OCI-M2 (cell line): ENCODE measurements around the gene TSPEAR.

Experiments used
- DNase-seq: peaks from one replicate; lab custom pipeline; 2025; ENCODE audit not compliant: unreplicated experiment; lab: John Stamatoyannopoulos, UW

The TSPEAR gene

DNA sequence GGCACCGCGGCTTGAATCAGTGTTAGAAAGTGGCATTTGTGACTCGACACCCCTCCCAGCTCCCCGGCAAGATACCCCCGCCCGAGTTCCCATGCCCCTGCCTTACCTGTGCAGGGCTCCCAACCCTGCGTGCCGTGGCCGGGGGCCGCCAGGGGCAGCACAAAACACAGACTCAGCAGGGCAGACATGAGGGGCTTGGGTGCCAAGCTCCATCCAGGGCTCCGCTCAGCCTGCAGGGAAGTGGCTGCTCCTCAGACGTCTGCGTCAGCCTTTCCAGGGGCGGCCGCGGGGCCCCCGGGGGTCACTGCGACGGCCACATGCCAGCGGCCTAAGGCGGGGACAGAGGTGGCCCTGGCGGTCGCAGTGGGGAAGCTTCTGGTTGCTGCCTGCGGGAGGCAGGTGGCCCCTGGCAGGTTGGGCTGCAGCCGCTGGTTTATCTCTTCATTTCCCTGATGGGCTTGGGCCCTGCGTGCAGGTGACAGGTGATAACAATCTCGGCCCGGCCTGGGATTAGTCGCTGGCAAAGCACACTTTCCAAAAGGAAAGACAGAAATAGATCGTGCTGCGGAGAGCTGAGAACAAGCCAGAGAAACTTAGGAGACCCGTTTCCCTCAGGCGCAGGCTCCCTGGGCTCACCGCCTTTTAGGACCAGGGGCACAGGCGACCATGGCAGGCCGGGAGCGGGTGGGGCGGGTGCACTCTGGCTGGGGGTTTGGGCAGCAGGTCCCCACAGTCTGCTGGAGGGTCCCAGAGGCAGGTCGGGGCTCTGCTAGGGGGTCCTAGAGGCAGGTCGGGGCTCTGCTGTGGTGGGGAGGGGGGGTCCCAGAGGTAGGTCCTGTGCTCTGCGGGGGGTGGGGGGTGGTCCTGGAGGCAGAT is at the start of gene TSPEAR:
TSPEAR (minus strand) TSS at position 246 of the 876 bp plus-strand sequence; CDS start at position 188, 58 bp downstream.
- DNase-seq = no peak

DNA sequence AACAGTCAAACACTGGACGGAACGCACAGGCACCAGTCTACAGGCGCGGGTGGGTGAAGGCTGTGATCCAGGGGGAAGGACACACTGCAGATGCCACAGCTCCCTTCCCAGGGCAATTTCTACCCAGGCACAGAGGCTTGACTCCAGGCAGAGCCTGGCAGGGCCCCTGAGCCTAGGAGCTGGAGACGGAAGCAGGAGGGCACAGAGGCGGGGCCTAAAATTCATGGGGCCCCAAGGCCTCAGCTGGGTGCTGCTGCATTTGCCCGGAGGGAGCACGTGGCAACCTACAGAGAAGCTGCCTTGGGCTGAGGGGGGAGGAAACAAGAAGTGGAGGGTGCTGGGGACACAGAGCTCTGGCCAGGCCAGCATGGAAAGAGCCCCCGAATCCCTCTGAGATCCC is 49.0 kb upstream of the TSPEAR start:
- no peak for DNase-seq

DNA sequence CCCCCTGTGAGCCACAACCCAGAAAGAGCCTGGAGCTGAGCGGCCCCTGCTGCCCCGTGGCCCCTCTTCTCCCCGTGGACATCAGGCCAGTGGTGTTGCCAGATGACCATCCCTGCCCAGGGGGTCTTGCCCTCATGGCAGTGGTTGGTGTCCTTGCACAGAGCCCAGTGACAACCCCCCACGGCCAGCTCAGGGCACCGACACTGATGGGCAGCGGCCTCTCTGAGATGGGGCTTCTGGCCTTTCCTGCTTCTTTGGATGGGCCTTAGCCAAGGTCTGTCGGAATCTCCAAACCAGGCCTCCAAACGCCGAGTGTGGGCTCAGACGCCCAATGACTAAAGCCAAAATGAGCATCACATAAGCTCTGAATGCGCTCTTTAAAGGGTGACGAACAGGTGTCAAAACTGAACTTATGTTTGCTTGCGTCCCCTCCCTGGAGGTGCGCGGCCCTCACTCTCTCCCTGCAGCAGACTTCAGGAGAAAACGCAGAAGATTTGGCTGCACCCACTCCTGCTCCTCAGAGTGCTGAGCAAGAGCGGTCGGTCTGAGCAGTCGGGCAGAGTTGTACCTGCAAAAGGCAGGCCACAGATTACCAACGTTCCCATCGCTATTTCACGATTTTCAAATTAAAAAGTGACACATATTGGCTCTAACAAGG is 48.4 kb upstream of the TSPEAR start:
- DNase-seq = no peak

DNA sequence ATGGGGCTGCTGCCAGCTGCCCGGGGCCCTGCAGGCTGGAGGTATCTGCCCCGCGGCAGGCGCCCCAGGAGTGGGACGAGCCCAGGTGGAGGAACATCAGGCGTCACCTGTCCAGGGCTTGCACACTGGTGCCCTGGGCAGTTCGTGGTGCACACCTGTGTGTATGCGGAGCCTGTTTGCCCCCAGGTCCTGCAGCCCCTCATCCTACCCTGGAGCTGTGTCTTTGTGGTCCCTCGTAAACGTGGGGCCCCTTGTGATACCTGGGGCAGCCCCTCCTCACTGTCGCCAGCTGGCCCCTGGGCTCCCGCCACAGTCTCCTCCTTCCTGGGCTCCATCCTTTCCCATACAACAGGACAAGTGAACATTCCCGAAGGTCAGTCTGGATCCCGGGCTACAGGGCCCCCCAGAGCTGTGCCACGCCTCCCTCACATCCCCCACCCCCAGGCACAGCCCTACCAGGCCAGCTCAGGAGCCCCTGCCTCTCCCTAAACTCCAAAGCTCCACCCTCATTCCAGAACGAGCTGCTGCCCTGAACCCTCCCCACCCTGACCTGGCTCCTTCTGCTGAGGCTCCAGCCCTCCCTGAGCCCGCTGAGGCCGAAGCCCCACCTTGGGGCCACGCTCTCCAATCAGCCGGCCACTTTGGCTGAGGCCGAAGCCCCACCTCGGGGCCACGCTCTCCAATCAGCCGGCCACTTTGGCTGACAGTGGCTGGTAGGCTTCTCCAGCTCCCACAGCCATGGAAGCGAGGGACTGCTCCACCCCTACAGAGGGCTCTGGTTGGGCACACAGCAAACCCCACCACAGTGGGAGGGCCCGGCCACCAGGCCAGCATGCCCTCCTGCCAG is 47.6 kb upstream of the TSPEAR start:
- no peak for DNase-seq

DNA sequence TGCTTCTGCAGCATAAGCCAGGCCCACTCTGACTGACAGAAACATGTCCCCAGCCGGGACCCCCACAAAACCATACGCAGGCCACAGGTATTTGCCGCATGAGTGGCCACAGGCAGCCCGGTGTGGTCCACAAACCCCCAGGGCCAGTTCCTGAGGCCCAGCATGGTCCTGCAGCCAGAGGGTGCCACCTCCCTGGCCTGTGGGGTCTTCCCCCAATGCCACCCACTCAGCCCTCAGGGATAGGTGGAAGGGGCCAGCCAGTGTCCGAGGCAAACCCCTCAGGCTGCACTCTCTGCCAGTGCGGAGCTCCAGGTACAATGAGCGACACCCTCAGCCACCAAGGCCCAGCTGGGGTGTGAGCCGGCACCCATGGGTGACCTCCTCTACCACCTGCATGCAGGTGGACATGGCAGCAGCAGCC is 46.8 kb upstream of the TSPEAR start:
- DNase-seq = no peak

DNA sequence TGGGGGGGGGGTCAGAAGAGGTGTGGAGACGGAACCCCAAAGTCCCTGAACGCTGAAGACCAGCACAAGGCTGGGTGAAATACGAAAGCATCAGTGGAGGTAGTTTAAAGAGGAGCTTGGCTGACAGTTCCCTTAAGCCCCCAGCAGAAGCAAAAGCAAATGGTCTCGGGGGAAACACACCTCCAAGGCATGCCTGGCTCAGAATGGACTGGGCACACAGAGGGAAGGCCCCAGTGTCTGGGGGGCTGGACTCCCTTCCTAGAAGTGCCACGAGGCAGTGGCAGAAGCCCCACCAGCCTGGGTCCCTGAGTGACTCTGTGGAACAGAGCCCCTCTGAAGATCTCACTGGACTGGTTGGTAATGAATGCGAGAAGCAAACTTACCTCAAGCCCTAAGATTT is 46.4 kb upstream of the TSPEAR start:
- DNase-seq = no peak

DNA sequence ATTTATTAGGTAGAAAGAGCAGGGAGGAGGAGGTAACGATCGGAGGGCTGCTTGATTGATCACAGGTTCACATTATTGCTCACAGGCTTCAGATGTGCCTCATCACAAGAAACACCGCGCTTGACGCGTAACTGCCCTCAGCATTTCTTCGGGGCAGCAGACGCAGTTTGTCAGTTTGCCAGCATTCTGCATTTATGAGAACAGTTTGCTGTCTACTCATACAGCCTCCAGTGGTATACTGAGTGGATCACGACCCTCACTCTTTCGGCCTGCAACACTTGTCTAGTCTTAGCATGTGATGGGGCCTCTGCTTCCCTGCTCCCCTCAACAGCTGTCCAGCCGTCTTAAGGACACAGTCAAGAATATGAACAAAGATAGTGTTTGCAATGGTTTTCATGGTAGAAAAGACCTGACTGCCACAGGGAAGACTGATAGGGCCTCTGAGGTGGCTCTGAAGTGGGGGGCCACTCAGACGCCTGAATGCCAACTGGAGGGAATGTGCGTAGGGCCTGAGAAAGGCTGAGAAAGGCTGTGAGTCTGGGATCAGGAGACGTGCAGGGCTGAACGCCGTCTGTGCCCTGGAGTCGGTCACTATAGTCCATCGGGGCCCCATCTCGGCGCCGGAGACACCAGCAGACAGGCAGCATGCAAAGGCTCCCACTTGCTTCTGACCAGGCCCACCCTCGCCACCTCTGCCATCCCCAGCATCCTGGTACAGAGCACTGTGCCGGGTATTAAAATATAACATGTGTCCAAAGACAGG is 45.2 kb upstream of the TSPEAR start:
- DNase-seq = no peak

DNA sequence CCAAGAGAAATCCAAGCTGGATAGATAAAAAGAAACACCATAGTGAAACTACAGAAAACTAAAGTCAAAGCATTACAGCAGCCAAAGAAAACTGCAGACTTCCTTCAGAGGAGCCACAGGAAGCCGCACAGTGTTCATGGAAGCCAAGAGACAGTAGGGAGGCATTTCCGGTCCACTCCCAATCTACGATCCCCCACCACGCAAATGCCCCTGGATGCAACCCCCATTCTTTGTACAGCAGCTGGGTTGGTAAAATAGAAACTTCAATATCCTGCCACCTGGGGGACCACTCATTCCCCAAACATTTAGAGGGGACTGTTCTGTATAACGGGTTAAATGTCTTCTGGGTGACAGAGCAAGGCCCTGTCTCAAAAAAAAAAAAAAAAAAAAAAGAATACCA is 43.9 kb upstream of the TSPEAR start:
- DNase-seq = no peak

DNA sequence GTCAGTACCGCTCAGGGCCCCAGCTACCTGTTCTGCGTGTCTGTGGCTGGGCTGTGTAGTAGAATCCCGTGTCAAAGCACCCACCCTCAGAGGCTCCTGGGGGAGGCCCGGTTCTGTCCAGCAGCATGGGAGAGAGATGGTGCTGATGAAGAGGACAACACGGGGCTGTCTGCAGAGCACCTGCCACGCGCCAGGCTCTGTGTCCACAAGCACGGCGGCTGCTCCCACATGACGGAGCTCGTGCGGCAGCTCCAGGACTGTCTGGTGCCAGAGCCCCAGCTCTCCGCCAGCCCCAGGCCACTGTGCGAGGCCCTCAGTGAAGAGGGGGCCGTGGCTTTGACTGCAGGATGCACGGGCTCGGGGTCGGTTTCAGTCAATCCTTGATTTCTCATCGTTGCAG is 42.0 kb upstream of the TSPEAR start:
- DNase-seq = no peak

DNA sequence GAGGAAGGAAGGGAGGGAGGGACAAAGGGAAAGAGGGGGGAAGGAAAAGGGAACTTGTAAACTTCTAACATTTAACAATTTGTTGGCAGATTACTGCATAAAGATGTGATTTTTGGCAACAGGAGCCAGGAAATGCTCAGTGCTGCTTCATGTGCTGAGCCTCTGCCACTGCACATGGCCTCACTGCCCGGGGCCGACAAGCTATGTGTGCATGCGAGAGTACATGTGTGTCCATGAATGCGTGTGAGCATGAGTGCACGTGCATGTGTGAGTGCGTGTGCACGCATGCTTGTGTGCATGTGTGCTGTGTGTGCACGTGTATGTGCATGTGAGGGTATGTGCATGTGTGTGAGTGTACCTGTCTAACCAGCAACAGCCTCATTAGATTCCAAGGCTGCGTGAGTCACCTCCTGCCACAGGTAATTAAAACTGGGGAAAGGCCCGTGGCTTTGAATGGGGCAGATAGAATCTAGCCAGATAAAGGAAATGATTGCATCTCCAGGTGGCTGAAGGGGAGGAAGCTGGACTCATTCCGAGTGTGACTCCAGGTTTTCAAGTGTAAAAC is 41.4 kb upstream of the TSPEAR start:
- DNase-seq = no peak

DNA sequence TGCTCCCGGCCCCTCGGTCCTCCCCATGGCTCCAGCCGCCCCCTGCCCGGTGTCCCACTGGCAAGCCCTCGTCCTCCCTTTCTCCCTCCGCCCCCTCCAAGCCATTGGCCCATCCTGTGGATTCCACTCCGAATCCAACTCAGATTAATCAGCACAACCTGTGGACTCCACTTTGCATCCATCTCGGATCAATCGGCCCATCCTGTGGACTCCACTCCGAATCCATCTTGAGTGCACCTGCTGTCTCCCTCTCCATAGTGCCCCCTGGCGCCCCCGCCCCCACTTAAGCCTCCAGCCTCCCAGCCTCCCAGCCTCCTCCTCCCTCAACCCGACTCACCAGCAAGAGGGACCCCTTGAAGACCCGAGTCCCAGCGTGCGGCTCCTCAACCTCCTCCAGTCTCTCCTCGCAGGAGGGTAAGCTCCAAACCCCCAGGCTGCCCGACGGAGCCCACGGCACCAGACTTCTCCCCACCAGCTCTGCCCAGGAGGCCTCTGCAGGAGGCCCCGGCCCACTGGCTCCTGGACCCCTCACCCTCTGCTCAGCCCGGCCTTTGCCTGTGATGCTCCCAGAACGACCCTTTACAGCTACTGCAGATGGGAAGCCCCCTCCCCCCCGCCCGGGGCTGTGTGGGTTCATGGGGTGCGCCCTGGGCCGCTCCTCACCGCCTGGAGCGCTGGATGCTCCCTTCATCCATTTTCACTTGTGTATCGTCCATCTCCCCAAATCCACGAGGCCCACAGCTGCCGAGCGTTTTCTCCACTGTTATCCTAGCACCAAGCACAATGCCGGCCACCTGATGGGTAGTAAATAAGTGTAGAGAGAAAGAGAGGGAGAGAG is 40.6 kb upstream of the TSPEAR start:
- DNase-seq = no peak

DNA sequence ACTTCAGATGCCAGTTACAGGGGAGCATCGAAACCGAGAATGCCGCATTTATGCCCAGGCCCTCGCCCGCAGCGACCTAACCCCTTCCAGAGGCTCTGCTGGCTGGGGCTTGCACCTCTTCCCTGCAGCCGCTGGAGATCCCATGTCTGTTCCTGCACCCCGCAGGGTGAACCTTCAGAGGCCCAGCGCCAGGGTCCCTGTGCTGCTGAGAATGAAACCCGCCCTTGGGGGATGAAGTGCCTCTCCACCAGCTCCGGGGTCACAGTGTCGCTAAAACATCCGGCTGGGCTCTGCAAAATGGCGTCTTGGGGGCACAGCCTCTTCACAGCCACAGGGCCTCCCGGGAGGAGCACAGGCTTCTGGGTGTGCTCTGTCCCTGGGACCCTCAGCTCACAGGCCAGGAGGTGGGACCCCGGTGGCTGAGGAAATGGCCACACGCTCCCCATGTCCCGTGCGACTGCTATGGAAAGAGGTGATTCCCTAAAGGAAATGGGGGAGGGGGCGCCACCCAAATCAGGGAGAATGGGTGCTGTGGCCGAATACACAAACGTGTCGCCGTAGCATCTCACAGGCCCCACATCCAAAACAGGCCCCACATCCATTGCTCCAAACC is 39.9 kb upstream of the TSPEAR start:
- no peak for DNase-seq

DNA sequence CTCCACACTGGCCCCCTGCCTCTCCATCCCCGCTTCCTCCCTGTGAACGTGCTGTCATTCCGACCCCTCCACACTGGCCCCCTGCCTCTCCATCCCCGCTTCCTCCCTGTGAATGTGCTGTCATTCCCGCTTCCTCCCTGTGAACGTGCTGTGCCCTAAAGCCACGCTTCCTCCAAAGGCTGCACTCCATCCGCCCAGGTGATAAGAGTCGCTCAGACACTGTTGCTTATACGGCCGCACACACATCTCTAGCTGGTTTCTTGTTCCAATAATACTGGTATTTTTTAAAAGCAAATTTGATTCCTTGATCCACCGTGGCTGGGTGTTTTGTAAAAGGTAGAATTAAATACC is 39.3 kb upstream of the TSPEAR start:
- no peak for DNase-seq

DNA sequence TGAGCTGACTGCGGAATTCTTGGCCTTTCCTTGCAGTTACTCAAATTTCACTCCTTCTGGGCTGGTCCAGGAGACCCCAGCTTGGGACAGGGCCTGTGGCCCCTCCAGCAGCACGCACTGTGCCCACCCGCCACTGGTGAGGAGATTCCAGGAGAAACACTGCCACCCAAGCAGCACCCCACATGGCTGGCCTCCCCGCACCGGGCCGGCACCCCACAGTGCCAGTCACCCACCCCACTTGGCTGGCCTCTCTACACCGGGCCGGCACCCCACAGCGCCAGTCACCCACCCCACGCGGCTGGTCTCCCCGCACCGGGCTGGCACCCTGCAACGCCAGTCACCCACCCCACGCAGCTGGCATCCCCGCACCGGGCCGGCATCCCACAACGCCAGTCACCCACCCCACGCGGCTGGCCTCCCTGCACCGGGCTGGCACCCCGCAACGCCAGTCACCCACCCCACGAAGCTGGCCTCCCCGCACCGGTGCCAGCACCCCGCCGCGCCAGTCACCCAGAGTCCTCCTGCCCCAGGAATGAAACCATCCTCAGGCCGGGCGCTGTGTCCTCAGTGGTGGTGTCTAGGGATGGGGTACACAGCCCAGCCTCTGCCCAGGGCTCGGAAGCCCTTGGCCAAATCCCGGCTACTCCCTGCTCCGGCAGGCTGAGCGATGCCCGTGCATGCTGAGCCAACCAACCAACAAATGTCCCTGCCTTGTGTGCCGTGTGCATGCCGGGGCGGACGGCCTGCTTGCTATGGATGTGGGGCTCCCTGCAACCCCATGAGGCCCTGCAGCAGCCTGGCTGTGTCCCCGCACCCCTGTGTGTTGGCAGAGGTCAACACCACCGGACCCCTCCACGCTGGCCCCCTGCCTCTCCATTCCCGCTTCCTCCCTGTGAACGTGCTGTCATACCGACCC is 38.6 kb upstream of the TSPEAR start:
- DNase-seq = no peak

DNA sequence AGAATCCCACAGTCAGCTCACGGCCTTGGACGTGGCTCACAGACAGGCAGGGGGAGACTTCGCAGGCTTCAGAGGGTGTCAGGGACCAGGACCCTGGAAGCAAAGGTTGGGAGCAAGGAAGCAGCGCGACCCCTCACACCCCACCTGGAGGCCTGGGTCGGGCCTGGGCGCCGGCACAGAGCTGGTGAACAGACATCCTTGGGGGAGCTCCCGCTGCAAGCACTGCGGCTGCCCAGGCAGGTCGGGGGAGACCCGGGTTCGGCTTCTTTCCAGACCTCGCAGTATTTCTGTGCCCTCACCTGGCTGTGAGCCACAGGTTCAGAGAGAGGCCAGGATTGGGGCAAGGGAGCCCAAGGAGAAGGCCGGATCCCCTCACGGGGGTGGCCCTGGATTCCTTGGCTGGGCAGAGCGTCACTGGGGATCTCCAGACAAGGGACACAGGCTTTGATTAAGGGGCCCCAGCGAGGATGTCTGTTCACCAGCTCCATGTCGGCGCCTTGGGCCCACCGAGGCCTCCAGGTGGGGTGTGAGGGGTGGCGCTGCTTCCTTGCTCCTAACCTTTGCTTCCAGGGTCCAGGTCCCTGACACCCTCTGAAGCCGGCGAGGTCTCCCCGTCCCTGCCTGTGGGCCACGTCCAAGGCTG is 37.9 kb upstream of the TSPEAR start:
- DNase-seq = no peak

DNA sequence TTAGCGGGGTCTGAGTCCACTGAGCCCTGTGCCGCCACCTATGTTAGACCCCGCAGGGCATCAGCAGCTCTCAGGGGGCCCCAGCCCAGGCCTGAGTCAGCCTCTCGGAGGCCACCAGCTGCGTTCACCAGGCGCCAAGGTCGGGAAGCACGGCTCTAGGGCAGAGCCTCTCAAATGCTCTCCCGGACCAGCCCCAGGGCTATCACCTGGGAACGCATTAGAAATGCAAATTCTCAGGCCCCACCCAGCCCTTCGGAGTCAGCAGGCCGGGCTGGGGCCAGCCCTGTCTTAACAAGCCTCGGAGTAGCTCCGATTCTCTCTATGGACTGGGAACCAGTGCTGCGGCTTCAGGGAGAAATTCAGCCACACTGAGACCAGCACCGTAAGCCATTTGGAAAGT is 37.2 kb upstream of the TSPEAR start:
- DNase-seq = no peak

DNA sequence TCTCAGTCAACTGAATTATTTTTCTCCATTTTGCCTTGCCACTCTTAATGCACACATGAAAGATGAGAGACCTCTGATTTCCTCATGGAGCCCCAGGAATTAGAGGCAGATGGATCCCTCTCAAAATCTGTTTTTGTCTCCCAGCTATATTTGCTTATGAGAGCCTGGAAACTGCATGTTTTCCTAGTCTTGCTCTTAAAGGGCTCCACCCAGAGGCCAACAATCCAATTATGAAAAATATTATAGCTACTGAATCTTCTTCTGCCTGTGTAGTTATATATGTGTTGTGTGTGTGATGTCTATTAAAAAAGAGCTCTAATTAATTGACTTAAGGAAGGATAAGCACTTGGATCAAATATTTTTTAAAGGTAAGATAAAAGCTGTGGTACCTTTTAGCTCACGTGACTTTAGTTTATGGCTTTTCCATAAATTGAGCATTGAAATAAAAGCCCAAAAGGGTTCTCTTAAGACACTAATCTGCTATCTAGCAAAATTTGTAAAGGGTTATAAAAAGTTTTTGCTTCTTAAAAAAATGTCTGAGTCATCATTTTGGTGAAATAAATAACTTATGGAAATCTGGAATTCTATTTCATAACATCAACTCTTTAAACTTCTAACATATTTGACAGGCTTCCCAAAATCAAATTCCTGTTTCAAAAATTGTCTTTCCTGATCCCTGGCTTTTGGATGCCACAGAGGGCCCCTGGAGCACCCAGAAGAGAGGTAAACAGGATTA is 31.2 kb upstream of the TSPEAR start:
- no peak for DNase-seq
